Neural cell (in vitro differentiated cells): ENCODE data around the gene NACC1.

ENCODE experiments used
- EZH2 ChIP-seq: fragments of 200-600, 300-800 bp; shearing (Covaris generic), sonication (generic); IDR thresholded peaks from 2 replicates; pipeline ENCODE4 v1.6.1; 2014; ENCODE audit warnings: antibody characterized with exemption, low read length, borderline replicate concordance, mild to moderate bottlenecking; ENCODE audit not compliant: insufficient read depth, poor library complexity, severe bottlenecking
- MXI1 ChIP-seq: fragments of 450-650 bp; conservative IDR thresholded peaks from 2 replicates; pipeline ENCODE4 v1.6.1; 2014; ENCODE audit warnings: antibody characterized with exemption, mild to moderate bottlenecking; ENCODE audit not compliant: poor library complexity, severe bottlenecking
- POLR2AphosphoS5 ChIP-seq: IDR thresholded peaks from 2 replicates; pipeline ENCODE4 v1.6.1; 2012
- SMC3 ChIP-seq: fragments of 450-650 bp; conservative IDR thresholded peaks from 2 replicates; pipeline ENCODE4 v1.6.1; 2014; ENCODE audit warnings: antibody characterized with exemption, mild to moderate bottlenecking, moderate library complexity; ENCODE audit not compliant: poor library complexity
- TF ChIP-seq, protein P1 (sequence below): fragments of 450-650 bp; IDR thresholded peaks from 2 replicates; pipeline ENCODE4 v1.5.1; 2014; ENCODE audit warnings: antibody characterized with exemption, mild to moderate bottlenecking, moderate library complexity; ENCODE audit not compliant: poor library complexity, severe bottlenecking

GRCh38 chr19:13132471-13133180, 14.6 kb downstream of the NACC1 start:
- TF ChIP-seq, protein P1, sequence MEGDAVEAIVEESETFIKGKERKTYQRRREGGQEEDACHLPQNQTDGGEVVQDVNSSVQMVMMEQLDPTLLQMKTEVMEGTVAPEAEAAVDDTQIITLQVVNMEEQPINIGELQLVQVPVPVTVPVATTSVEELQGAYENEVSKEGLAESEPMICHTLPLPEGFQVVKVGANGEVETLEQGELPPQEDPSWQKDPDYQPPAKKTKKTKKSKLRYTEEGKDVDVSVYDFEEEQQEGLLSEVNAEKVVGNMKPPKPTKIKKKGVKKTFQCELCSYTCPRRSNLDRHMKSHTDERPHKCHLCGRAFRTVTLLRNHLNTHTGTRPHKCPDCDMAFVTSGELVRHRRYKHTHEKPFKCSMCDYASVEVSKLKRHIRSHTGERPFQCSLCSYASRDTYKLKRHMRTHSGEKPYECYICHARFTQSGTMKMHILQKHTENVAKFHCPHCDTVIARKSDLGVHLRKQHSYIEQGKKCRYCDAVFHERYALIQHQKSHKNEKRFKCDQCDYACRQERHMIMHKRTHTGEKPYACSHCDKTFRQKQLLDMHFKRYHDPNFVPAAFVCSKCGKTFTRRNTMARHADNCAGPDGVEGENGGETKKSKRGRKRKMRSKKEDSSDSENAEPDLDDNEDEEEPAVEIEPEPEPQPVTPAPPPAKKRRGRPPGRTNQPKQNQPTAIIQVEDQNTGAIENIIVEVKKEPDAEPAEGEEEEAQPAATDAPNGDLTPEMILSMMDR = no peak
- TF ChIP-seq SMC3 = no peak
- TF ChIP-seq EZH2 = no peak
- no peak for TF ChIP-seq POLR2AphosphoS5
- TF ChIP-seq MXI1 = no peak
